H9 (cell line): ENCODE results near the gene NAV1. TPM values are rescaled to one million over a fixed set of nuclear protein-coding genes. Genes with fewer than 3 reads are reported as not detected.
A peak's percentile ranks its signal among the peaks of the same experiment; 100 is the strongest.

Experiments used
- DNase-seq: peaks from one replicate; pipeline ENCODE4 v3.0.0-alpha.2; 2017
- H2AFZ ChIP-seq: one replicate; pipeline ENCODE4 v1.6.1; 2013; ENCODE audit warnings: mild to moderate bottlenecking, low read length, control low read depth, moderate library complexity
- H2AK5ac ChIP-seq: 2 replicates; pipeline ENCODE4 v1.6.1; 2013; ENCODE audit warnings: low read length, control low read depth, mixed read lengths; ENCODE audit not compliant: insufficient read length
- H2BK120ac ChIP-seq: one replicate; pipeline ENCODE4 v1.6.1; 2013; ENCODE audit warnings: low read depth, mild to moderate bottlenecking, low read length, control low read depth, inconsistent platforms; ENCODE audit not compliant: poor library complexity, severe bottlenecking
- H2BK12ac ChIP-seq: 2 replicates; pipeline ENCODE4 v1.6.1; 2013; ENCODE audit warnings: low read length, control low read depth, mixed read lengths, low read depth; ENCODE audit not compliant: insufficient read length
- H2BK15ac ChIP-seq: 2 replicates; pipeline ENCODE4 v1.6.1; 2013; ENCODE audit warnings: low read depth, low read length, control low read depth
- H2BK20ac ChIP-seq: one replicate; pipeline ENCODE4 v1.6.1; 2013; ENCODE audit warnings: low read depth, mild to moderate bottlenecking, low read length, control low read depth, inconsistent platforms; ENCODE audit not compliant: poor library complexity, severe bottlenecking
- H2BK5ac ChIP-seq: 2 replicates; pipeline ENCODE4 v1.6.1; 2013; ENCODE audit warnings: low read length, control low read depth, mixed read lengths; ENCODE audit not compliant: insufficient read length
- H3K14ac ChIP-seq: 2 replicates; pipeline ENCODE4 v1.6.1; 2013; ENCODE audit warnings: low read length, control low read depth; ENCODE audit not compliant: insufficient read depth
- H3K18ac ChIP-seq: 2 replicates; pipeline ENCODE4 v1.6.1; 2013; ENCODE audit warnings: low read depth, mild to moderate bottlenecking, mixed read lengths, low read length, control low read depth; ENCODE audit not compliant: insufficient read length
- H3K23ac ChIP-seq: 2 replicates; pipeline ENCODE4 v1.6.1; 2013; ENCODE audit warnings: low read length, control low read depth, mixed read lengths, low read depth; ENCODE audit not compliant: insufficient read length
- H3K23me2 ChIP-seq: 2 replicates; pipeline ENCODE4 v1.6.1; 2013; ENCODE audit warnings: low read depth, mild to moderate bottlenecking, mixed read lengths, low read length, control low read depth; ENCODE audit not compliant: insufficient read length, poor library complexity, severe bottlenecking
- H3K27ac ChIP-seq: 2 replicates; pipeline ENCODE4 v1.5.1; 2013; ENCODE audit warnings: low read length, control low read depth, mixed read lengths, low read depth; ENCODE audit not compliant: insufficient read length
- H3K27me3 ChIP-seq: 2 replicates; pipeline ENCODE4 v1.6.1; 2013; ENCODE audit warnings: low read length, control low read depth, inconsistent platforms; ENCODE audit not compliant: insufficient read depth
- H3K4ac ChIP-seq: 2 replicates; pipeline ENCODE4 v1.6.1; 2013; ENCODE audit warnings: low read depth, mild to moderate bottlenecking, control low read depth, inconsistent platforms, low read length, moderate library complexity
- H3K4me1 ChIP-seq: 2 replicates; pipeline ENCODE4 v1.6.1; 2013; ENCODE audit warnings: low read length, control low read depth, inconsistent platforms; ENCODE audit not compliant: insufficient read depth
- H3K4me2 ChIP-seq: 2 replicates; pipeline ENCODE4 v1.6.1; 2013; ENCODE audit warnings: low read length, control low read depth, mixed read lengths; ENCODE audit not compliant: insufficient read length, insufficient read depth
- H3K56ac ChIP-seq: 2 replicates; pipeline ENCODE4 v1.6.1; 2013; ENCODE audit warnings: low read depth, mild to moderate bottlenecking, mixed read lengths, low read length, control low read depth; ENCODE audit not compliant: insufficient read length
- H3K79me1 ChIP-seq: 2 replicates; pipeline ENCODE4 v1.6.1; 2013; ENCODE audit warnings: low read depth, mild to moderate bottlenecking, moderate library complexity, low read length, control low read depth, inconsistent platforms; ENCODE audit not compliant: insufficient read depth, poor library complexity, severe bottlenecking
- H3K79me2 ChIP-seq: 2 replicates; pipeline ENCODE4 v1.6.1; 2013; ENCODE audit warnings: low read length, control low read depth, inconsistent platforms; ENCODE audit not compliant: insufficient read depth
- H3K9ac ChIP-seq: 2 replicates; pipeline ENCODE4 v1.6.1; 2013; ENCODE audit warnings: low read length, control low read depth, mixed read lengths; ENCODE audit not compliant: insufficient read length; ENCODE audit errors: extremely low read depth
- H3K9me3 ChIP-seq: one replicate; pipeline ENCODE4 v1.6.1; 2013; ENCODE audit warnings: low read depth, low read length, inconsistent platforms; ENCODE audit not compliant: control insufficient read depth
- H3T11ph ChIP-seq: one replicate; pipeline ENCODE4 v1.6.1; 2013; ENCODE audit warnings: mild to moderate bottlenecking, low read length, control low read depth, inconsistent platforms
- H4K20me1 ChIP-seq: one replicate; pipeline ENCODE4 v1.6.1; 2013; ENCODE audit not compliant: control insufficient read depth, insufficient read length, insufficient read depth
- H4K5ac ChIP-seq: 2 replicates; pipeline ENCODE4 v1.6.1; 2013; ENCODE audit warnings: low read depth, mild to moderate bottlenecking, mixed read lengths, low read length, control low read depth; ENCODE audit not compliant: insufficient read length
- H4K8ac ChIP-seq: replicated peaks from 2 replicates; pipeline ENCODE4 v1.6.1; 2013; ENCODE audit warnings: low read length, control low read depth, mixed read lengths, low read depth; ENCODE audit not compliant: insufficient read length
- H4K91ac ChIP-seq: 2 replicates; pipeline ENCODE4 v1.6.1; 2013; ENCODE audit warnings: low read depth, mild to moderate bottlenecking, moderate library complexity, mixed read lengths, low read length, control low read depth; ENCODE audit not compliant: insufficient read length
- H3K27ac Mint-ChIP-seq, 3 experiments: 2 replicates in 2 of 3; 3 replicates in 1 of 3; pipeline ENCODE4 v1.8.0; 2020 to 2021; ENCODE audit warnings: mixed read lengths in 3 of 3, mild to moderate bottlenecking in 1 of 3, moderate library complexity in 1 of 3
- H3K27me3 Mint-ChIP-seq: 2 replicates; pipeline ENCODE4 v1.8.0; 2021; ENCODE audit warnings: low read depth, mild to moderate bottlenecking, moderate library complexity, mixed read lengths
- H3K36me3 Mint-ChIP-seq, 3 experiments: 2 replicates in 2 of 3; 3 replicates in 1 of 3; pipeline ENCODE4 v1.8.0; 2020 to 2021; ENCODE audit warnings: low read depth in 3 of 3, mixed read lengths in 3 of 3; ENCODE audit not compliant: insufficient read depth in 1 of 3
- H3K4me1 Mint-ChIP-seq, 2 experiments: 2 replicates each; pipeline ENCODE4 v1.8.0; 2020; ENCODE audit warnings: mixed read lengths in 2 of 2
- H3K4me3 Mint-ChIP-seq, 2 experiments: 2 replicates in 1 of 2; 3 replicates in 1 of 2; pipeline ENCODE4 v1.8.0; 2020 to 2021; ENCODE audit warnings: mild to moderate bottlenecking in 2 of 2, mixed read lengths in 2 of 2, moderate library complexity in 1 of 2
- H3K9me3 Mint-ChIP-seq, 2 experiments: 2 replicates in 1 of 2; 3 replicates in 1 of 2; pipeline ENCODE4 v1.8.0; 2020; ENCODE audit warnings: mild to moderate bottlenecking in 2 of 2, mixed read lengths in 2 of 2, moderate library complexity in 1 of 2
- CTCF ChIP-seq: fragments of 200-600 bp; sonication (generic); conservative IDR thresholded peaks from 3 replicates; pipeline ENCODE4 v1.8.0; 2021; ENCODE audit warnings: antibody characterized with exemption, mild to moderate bottlenecking
- WGBS: extraction: QIAGEN DNeasy Blood & Tissue Kit; methylation state at CpG from one replicate; pipeline ENCODE4 v1.1.7; 2013; ENCODE audit warnings: missing lambda C conversion rate, low lambda C conversion rate, mixed read lengths; ENCODE audit not compliant: insufficient read length; ENCODE audit errors: extremely low coverage; 5-methylcytosine and 5-hydroxymethylcytosine counted together
- total RNA-seq: library from RNA; stranded (reverse); gene quantifications from 2 replicates; pipeline ENCODE4 v1.2.1, GENCODE V29; 2021

NAV1 gene
- total RNA-seq, 1 experiment from 2014 or later: 20.5 TPM

DNA sequence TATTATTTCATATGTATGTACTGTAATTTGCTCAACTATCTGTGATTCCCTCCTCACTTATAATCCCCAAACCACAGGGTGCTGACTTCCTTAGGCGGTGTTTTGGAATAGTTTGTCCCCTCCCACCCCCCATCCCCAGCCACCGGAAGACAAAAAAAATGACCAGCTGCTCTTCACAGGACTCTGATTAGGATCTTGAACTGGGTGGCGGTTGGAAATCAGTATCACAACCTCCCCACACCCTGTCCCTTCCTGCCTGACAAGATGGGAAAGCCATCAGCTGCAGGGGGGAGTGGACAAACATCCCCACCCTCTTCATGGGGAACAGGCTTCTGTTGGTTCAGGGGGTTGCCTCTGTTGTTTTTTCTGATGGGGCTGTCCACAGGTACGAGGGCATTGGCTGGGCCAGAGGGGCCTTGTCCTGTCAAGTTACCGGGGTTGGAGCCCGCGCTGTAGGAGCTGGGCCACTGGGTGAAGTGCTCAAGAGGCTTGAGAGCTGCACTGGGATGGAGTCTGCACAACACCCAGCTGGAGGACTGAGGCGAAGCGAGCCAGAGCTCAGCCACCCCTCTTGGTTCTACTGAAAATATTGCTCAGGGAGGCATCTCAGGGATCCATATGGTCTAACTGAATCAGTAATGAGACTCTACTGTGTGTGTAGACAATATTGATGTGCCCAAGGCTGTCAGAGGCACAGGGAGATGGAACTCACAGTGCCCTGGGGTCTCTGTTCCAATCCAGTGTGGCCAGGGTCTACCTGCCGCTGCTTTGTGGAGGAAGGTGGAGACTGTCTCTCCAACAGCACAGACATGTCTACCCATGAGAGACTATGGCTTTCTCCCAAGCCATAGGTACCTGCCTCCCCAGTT, 28.2 kb downstream of the NAV1 start:
- H3K4ac ChIP-seq: no peak overlapping the region
- H2BK20ac ChIP-seq: no peak overlapping the region
- H3K14ac ChIP-seq: no peak overlapping the region
- H3K27me3 Mint-ChIP-seq: peaks cover 3% of the 10 kb centered on the region
- H3K4me1 ChIP-seq: no peaks in the 10 kb centered on the region
- no peak overlapping the region for H2BK12ac ChIP-seq
- no peaks in the 10 kb centered on the region for H3K36me3 Mint-ChIP-seq
- no peak overlapping the region for H2AK5ac ChIP-seq
- no peak for TF ChIP-seq CTCF
- H4K8ac ChIP-seq: no peak overlapping the region
- WGBS: no CpG with 5 or more reads among the region's 10 CpGs
- no peak overlapping the region for H3K9ac ChIP-seq
- no peak for DNase-seq
- no peak overlapping the region for H3K4me3 Mint-ChIP-seq
- no peak overlapping the region for H3K18ac ChIP-seq
- no peaks in the 10 kb centered on the region for H3K79me1 ChIP-seq
- no peak overlapping the region for H2BK5ac ChIP-seq
- no peaks in the 10 kb centered on the region; the same call in 1 of the 2 replicates for H3K27me3 ChIP-seq
- no peak overlapping the region for H2AFZ ChIP-seq
- H3K79me2 ChIP-seq: no peaks in the 10 kb centered on the region
- H3K23ac ChIP-seq: no peak overlapping the region
- no peak overlapping the region for H3T11ph ChIP-seq
- H3K27ac ChIP-seq: no peak overlapping the region
- no peak overlapping the region for H3K4me2 ChIP-seq
- no peak overlapping the region for H4K91ac ChIP-seq
- no peak overlapping the region for H2BK120ac ChIP-seq
- H3K9me3 Mint-ChIP-seq: no peaks in the 10 kb centered on the region
- H3K23me2 ChIP-seq: no peaks in the 10 kb centered on the region
- H3K4me1 Mint-ChIP-seq: peaks cover 0 to 15% of the 10 kb centered on the region in 2 experiments; a peak in 3 of 4 replicates
- H4K5ac ChIP-seq: no peak overlapping the region
- H3K56ac ChIP-seq: no peak overlapping the region
- H4K20me1 ChIP-seq: no peaks in the 10 kb centered on the region
- H3K9me3 ChIP-seq: no peaks in the 10 kb centered on the region
- no peak overlapping the region for H2BK15ac ChIP-seq
- H3K27ac Mint-ChIP-seq: peak overlapping the region in 1 of 3 experiments; percentile 71; a peak in 1 of 7 replicates
